DND-41 (cell line): ENCODE data around the gene STX1A.
"Not testable (repeated sequence)": the region's sequence is repeated elsewhere in the genome, so short reads cannot be mapped to it uniquely, and the experiment has no call there.

Experiments
- ATAC-seq: fragments of 200-7000 bp; cut with Tn5 transposase; 3 replicates; pipeline ENCODE4 v1.9.1; 2021; ENCODE audit warnings: low read depth; ENCODE audit not compliant: insufficient read depth
- DNase-seq: peaks from one replicate; pipeline ENCODE4 v3.0.0-alpha.2; 2020
- H2AFZ ChIP-seq: 2 replicates; pipeline ENCODE4 v1.6.0; 2012; ENCODE audit warnings: low read depth, low read length
- H3K27ac ChIP-seq: 2 replicates; pipeline ENCODE4 v1.5.1; 2012; ENCODE audit warnings: low read length, inconsistent platforms
- H3K27me3 ChIP-seq: fragments of 200-600 bp; sonication (generic); 2 replicates; pipeline ENCODE4 v1.6.0; 2012; ENCODE audit warnings: low read length, mild to moderate bottlenecking, inconsistent platforms; ENCODE audit not compliant: insufficient read depth, poor library complexity
- H3K36me3 ChIP-seq: 2 replicates; pipeline ENCODE4 v1.5.1; 2012; ENCODE audit warnings: low read length, inconsistent platforms; ENCODE audit not compliant: insufficient read depth
- H3K4me1 ChIP-seq: 2 replicates; pipeline ENCODE4 v1.5.1; 2012; ENCODE audit warnings: mild to moderate bottlenecking, low read length; ENCODE audit not compliant: insufficient read depth
- H3K4me2 ChIP-seq: 2 replicates; pipeline ENCODE4 v1.6.0; 2012; ENCODE audit warnings: mild to moderate bottlenecking, moderate library complexity, low read length, inconsistent platforms; ENCODE audit not compliant: insufficient read depth
- H3K4me3 ChIP-seq, 2 experiments: fragments of 200-600 bp in 1 of 2; shearing (Covaris generic) in 1 of 2; 2 replicates each; pipeline ENCODE4 v1.5.1; 2012 to 2016; ENCODE audit warnings: inconsistent platforms in 2 of 2, low read length in 2 of 2, mild to moderate bottlenecking in 2 of 2, low read depth in 1 of 2, moderate library complexity in 1 of 2
- H3K79me2 ChIP-seq: 2 replicates; pipeline ENCODE4 v1.6.0; 2012; ENCODE audit warnings: low read length, inconsistent platforms; ENCODE audit not compliant: insufficient read depth
- H3K9ac ChIP-seq: 2 replicates; pipeline ENCODE4 v1.6.0; 2012; ENCODE audit warnings: low read depth, mild to moderate bottlenecking, inconsistent platforms, low read length, moderate library complexity
- H3K9me3 ChIP-seq: 2 replicates; pipeline ENCODE4 v1.5.1; 2012; ENCODE audit warnings: low read length, moderate library complexity, mild to moderate bottlenecking, inconsistent platforms; ENCODE audit not compliant: insufficient read depth, severe bottlenecking
- H4K20me1 ChIP-seq: 2 replicates; pipeline ENCODE4 v1.6.0; 2012; ENCODE audit warnings: low read length; ENCODE audit not compliant: insufficient read depth
- EZH2 ChIP-seq: IDR thresholded peaks from 3 replicates; pipeline ENCODE4 v1.6.1; 2012; ENCODE audit warnings: borderline replicate concordance, low read depth, mild to moderate bottlenecking, moderate library complexity, low read length, inconsistent platforms; ENCODE audit not compliant: severe bottlenecking
- TF ChIP-seq, protein P1 (sequence below): IDR thresholded peaks from 2 replicates; pipeline ENCODE4 v1.5.1; 2012; ENCODE audit warnings: borderline replicate concordance, low read length, moderate library complexity, mild to moderate bottlenecking; ENCODE audit not compliant: poor library complexity, severe bottlenecking; ENCODE audit errors: extremely low read depth

STX1A gene

DNA sequence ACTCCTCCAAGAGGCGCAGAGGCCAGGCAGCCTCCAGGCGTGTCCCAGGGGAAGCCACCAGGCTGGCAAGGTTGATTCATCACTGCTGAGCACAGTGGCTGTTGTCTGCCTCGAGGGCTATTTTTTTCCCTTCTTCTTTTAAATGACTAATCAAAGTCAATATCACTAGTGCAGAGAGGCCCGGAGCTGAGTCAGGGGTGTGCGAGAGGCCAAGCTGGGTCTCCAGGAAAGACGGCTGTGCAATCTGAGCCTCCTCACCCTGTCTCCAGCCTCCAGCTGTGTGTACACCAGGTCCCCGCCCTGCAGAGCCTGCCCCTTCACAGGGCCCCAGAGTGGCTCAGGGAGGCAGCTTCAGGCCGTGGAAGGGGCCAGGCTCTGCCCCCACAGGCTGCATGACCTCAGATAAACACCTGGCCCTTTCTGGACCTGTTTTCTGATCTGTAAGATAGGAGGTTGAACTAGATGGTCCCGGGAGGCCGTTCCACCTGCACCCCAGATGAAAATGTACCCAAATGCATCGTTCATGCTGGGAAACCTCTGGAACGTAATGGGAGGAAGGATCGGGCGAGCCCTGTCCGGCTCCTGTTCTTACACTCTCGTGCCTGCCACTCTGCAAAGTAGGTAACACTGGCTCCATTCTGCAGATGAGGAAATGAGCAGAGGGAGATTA is 3.7 kb downstream of the STX1A start:
- peaks cover 18% of the 10 kb centered on the region for H3K4me1 ChIP-seq
- no peaks in the 10 kb centered on the region for H3K9me3 ChIP-seq
- DNase-seq (no peak), ATAC-seq (peak; percentile 39; the same call in 1 of the 3 replicates)
- no peak overlapping the region for H3K27ac ChIP-seq
- TF ChIP-seq EZH2, result no peak
- TF ChIP-seq, protein P1, sequence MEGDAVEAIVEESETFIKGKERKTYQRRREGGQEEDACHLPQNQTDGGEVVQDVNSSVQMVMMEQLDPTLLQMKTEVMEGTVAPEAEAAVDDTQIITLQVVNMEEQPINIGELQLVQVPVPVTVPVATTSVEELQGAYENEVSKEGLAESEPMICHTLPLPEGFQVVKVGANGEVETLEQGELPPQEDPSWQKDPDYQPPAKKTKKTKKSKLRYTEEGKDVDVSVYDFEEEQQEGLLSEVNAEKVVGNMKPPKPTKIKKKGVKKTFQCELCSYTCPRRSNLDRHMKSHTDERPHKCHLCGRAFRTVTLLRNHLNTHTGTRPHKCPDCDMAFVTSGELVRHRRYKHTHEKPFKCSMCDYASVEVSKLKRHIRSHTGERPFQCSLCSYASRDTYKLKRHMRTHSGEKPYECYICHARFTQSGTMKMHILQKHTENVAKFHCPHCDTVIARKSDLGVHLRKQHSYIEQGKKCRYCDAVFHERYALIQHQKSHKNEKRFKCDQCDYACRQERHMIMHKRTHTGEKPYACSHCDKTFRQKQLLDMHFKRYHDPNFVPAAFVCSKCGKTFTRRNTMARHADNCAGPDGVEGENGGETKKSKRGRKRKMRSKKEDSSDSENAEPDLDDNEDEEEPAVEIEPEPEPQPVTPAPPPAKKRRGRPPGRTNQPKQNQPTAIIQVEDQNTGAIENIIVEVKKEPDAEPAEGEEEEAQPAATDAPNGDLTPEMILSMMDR, result no peak
- H3K9ac ChIP-seq, result no peak overlapping the region
- H3K36me3 ChIP-seq, result no peaks in the 10 kb centered on the region
- peaks cover 17% of the 10 kb centered on the region for H3K27me3 ChIP-seq
- peaks cover 40% of the 10 kb centered on the region for H4K20me1 ChIP-seq
- H3K4me2 ChIP-seq, result no peak overlapping the region
- H3K4me3 ChIP-seq, result no peak overlapping the region
- no peak overlapping the region for H2AFZ ChIP-seq
- no peaks in the 10 kb centered on the region for H3K79me2 ChIP-seq

DNA sequence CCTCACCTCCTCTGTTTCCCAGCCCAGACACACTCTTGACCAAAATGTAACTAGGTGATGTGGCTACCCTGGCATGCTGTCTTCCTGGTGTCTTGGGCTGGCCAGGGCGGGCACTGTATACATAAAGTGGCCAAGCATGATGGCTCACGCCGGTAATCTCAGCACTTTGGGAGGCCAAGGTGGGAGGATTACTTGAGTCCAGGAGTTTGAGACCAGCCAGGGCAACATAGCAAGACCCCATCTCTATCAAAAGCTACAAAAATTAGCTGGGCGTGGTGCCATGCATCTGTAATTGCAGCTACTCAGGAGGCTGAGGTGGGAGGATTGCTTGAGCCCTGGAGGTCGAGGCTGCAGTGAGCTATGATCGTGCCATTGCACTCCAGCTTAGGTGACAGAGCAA is 6.2 kb downstream of the STX1A start:
- not testable (repeated sequence) for H3K27ac ChIP-seq, H2AFZ ChIP-seq, H3K9me3 ChIP-seq, H3K4me2 ChIP-seq, ATAC-seq, H3K36me3 ChIP-seq, H3K4me3 ChIP-seq, H3K9ac ChIP-seq, H3K79me2 ChIP-seq, DNase-seq
- peaks cover 32% of the 10 kb centered on the region for H4K20me1 ChIP-seq
- peaks cover 17% of the 10 kb centered on the region for H3K27me3 ChIP-seq
- H3K4me1 ChIP-seq, result peaks cover 15% of the 10 kb centered on the region

DNA sequence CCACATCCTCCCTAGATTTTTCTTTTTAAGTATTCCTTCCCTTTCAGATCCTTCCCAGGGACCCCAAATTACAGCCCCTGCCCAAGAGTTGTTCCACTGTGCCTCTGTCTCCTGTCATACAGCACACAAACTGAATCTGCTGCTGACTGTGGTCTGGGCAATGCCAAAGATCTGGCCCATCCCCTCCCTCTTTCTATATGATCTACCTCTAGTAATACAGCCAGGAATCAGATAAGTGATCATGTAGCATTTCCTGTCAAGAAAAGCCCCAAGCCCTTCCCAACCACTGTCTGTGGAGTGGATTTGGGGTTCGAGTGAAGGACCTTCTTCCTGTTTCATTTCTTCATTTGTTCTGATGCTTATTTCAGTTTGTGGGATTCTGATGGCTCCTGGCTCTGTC is 6.7 kb downstream of the STX1A start:
- no peak overlapping the region for H3K9ac ChIP-seq
- H4K20me1 ChIP-seq, result peaks cover 28% of the 10 kb centered on the region
- H3K27me3 ChIP-seq, result peaks cover 17% of the 10 kb centered on the region
- no peaks in the 10 kb centered on the region for H3K79me2 ChIP-seq
- ATAC-seq, result no peak
- no peak for DNase-seq
- TF ChIP-seq, protein P1, result no peak
- H3K4me2 ChIP-seq, result no peak overlapping the region
- no peak overlapping the region for H2AFZ ChIP-seq
- H3K9me3 ChIP-seq, result no peaks in the 10 kb centered on the region
- no peak overlapping the region for H3K4me3 ChIP-seq
- H3K36me3 ChIP-seq, result no peaks in the 10 kb centered on the region
- H3K4me1 ChIP-seq, result peaks cover 10% of the 10 kb centered on the region
- no peak overlapping the region for H3K27ac ChIP-seq

DNA sequence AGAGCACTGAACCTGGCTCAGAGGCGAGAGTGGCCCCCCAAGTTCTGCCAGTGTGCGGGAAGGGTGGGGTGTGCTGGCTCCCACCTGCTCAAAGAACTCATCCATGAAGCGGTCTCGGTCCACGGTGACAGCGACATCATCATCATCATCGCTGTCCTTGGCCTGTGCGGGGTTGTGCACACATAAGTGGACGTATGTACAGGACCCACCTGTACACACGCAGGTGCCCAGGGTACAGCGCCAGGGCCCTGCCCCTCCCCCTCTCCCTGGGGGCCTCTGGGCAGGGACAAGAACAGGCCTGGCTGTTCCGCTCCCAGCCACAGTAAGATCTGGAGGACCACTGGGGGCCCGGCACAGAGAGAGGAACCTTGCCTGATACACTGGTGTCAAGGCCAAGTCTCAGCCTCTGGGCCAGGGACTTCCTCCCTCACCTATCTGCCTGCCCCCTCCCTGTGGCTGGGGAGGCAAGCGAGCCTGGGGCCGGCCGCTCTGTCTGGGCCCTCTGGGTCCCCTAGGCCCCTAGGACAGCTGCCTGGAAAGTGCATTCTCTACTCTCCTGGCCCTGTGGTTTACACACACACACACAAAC is 10.4 kb downstream of the STX1A start:
- no peak overlapping the region for H3K4me3 ChIP-seq
- no peak for DNase-seq
- H4K20me1 ChIP-seq, result peaks cover 20% of the 10 kb centered on the region
- ATAC-seq, result no peak
- peaks cover 3% of the 10 kb centered on the region for H3K27me3 ChIP-seq
- no peaks in the 10 kb centered on the region for H3K36me3 ChIP-seq
- no peak overlapping the region for H3K27ac ChIP-seq
- peaks cover 12% of the 10 kb centered on the region for H3K4me1 ChIP-seq
- TF ChIP-seq, protein P1, result no peak
- TF ChIP-seq EZH2, result no peak
- no peak overlapping the region for H3K4me2 ChIP-seq
- no peak overlapping the region for H2AFZ ChIP-seq
- no peaks in the 10 kb centered on the region for H3K79me2 ChIP-seq
- no peak overlapping the region for H3K9ac ChIP-seq
- H3K9me3 ChIP-seq, result no peaks in the 10 kb centered on the region
